Measurements from ENCODE around the gene AOX1. TPM values are rescaled to one million over a fixed set of nuclear protein-coding genes. Genes with fewer than 3 reads are reported as not detected.
"Not testable (repeated sequence)": the region's sequence is repeated elsewhere in the genome, so short reads cannot be mapped to it uniquely, and the experiment has no call there.

AOX1 gene
- total RNA-seq, 1 experiment from 2014 or later = 0.45 TPM

GRCh38 chr2:200637901-200638300, 52.1 kb downstream of the AOX1 start:
- H3K27me3 Mint-ChIP-seq (ENCODE audit: unreplicated experiment) = peaks cover 38% of the 10 kb centered on the region
- no peak for TF ChIP-seq CTCF (IDR thresholded peaks at IDR 0.05; ENCODE audit: unreplicated experiment)
- DNase-seq = no peak
- H3K36me3 Mint-ChIP-seq (ENCODE audit: insufficient read depth, unreplicated experiment) = no peaks in the 10 kb centered on the region
- CTCF ChIA-PET = no interaction called here
- no TSS peak for BruUV-seq (replicated peaks)
- no peak overlapping the region for H3K4me3 Mint-ChIP-seq (ENCODE audit: low read depth, unreplicated experiment)
- H3K27ac Mint-ChIP-seq (ENCODE audit: unreplicated experiment) = no peak overlapping the region
- no peaks in the 10 kb centered on the region for H3K4me1 Mint-ChIP-seq (ENCODE audit: low read depth, unreplicated experiment)
- H3K9me3 Mint-ChIP-seq (ENCODE audit: low read depth, unreplicated experiment) = no peaks in the 10 kb centered on the region
- intact Hi-C loops (cut with micrococcal nuclease; ENCODE audit: unreplicated experiment) = no loop called here

GRCh38 chr2:200640176-200640575, 54.4 kb downstream of the AOX1 start:
- Mint-ChIP-seq H3K27ac (ENCODE audit: unreplicated experiment) (no peak overlapping the region), H3K27me3 (ENCODE audit: unreplicated experiment) (peaks cover 18% of the 10 kb centered on the region), H3K36me3 (ENCODE audit: insufficient read depth, unreplicated experiment) (no peaks in the 10 kb centered on the region), H3K4me1 (ENCODE audit: low read depth, unreplicated experiment) (no peaks in the 10 kb centered on the region), H3K4me3 (ENCODE audit: low read depth, unreplicated experiment) (no peak overlapping the region), H3K9me3 (ENCODE audit: low read depth, unreplicated experiment) (no peaks in the 10 kb centered on the region)
- DNase-seq = no peak
- intact Hi-C loops (cut with micrococcal nuclease; ENCODE audit: unreplicated experiment) = no loop called here
- no peak for TF ChIP-seq CTCF (IDR thresholded peaks at IDR 0.05; ENCODE audit: unreplicated experiment)
- CTCF ChIA-PET = no interaction called here
- no TSS peak for BruUV-seq (replicated peaks)

- BruUV-seq (replicated peaks) = no TSS peak
- no peak overlapping the region for H3K4me3 Mint-ChIP-seq (ENCODE audit: low read depth, unreplicated experiment)
- H3K27ac Mint-ChIP-seq (ENCODE audit: unreplicated experiment) = no peak overlapping the region
- H3K27me3 Mint-ChIP-seq (ENCODE audit: unreplicated experiment) = peaks cover 18% of the 10 kb centered on the region
- H3K4me1 Mint-ChIP-seq (ENCODE audit: low read depth, unreplicated experiment) = no peaks in the 10 kb centered on the region
- intact Hi-C loops (cut with micrococcal nuclease; ENCODE audit: unreplicated experiment) = no loop called here
- no peaks in the 10 kb centered on the region for H3K36me3 Mint-ChIP-seq (ENCODE audit: insufficient read depth, unreplicated experiment)
- H3K9me3 Mint-ChIP-seq (ENCODE audit: low read depth, unreplicated experiment) = no peaks in the 10 kb centered on the region
- DNase-seq = no peak
- CTCF ChIA-PET = no interaction called here
- TF ChIP-seq CTCF (IDR thresholded peaks at IDR 0.05; ENCODE audit: unreplicated experiment) = no peak
Measured at GRCh38 chr2:200640901-200641300, 55.1 kb downstream of the AOX1 start.

GRCh38 chr2:200648518-200649281, 62.9 kb downstream of the AOX1 start:
- BruUV-seq (replicated peaks); H3K27ac Mint-ChIP-seq (ENCODE audit: unreplicated experiment); intact Hi-C loops (cut with micrococcal nuclease; ENCODE audit: unreplicated experiment); DNase-seq; H3K36me3 Mint-ChIP-seq (ENCODE audit: insufficient read depth, unreplicated experiment); H3K4me3 Mint-ChIP-seq (ENCODE audit: low read depth, unreplicated experiment); H3K4me1 Mint-ChIP-seq (ENCODE audit: low read depth, unreplicated experiment); H3K9me3 Mint-ChIP-seq (ENCODE audit: low read depth, unreplicated experiment): not testable (repeated sequence)
- CTCF ChIA-PET = interaction anchor here (0.6 kb wide), 1 partner anchor 492 kb away, joined by 4 read pairs; no protein-coding TSS in a partner anchor
- H3K27me3 Mint-ChIP-seq (ENCODE audit: unreplicated experiment) = peaks cover 63% of the 10 kb centered on the region

GRCh38 chr2:200649724-200650123, 63.9 kb downstream of the AOX1 start:
- intact Hi-C loops (cut with micrococcal nuclease; ENCODE audit: unreplicated experiment) = no loop called here
- Mint-ChIP-seq H3K27me3 (ENCODE audit: unreplicated experiment) (peaks cover 63% of the 10 kb centered on the region), H3K4me1 (ENCODE audit: low read depth, unreplicated experiment) (no peaks in the 10 kb centered on the region), H3K27ac (ENCODE audit: unreplicated experiment) (no peak overlapping the region), H3K9me3 (ENCODE audit: low read depth, unreplicated experiment) (no peaks in the 10 kb centered on the region), H3K4me3 (ENCODE audit: low read depth, unreplicated experiment) (no peak overlapping the region), H3K36me3 (ENCODE audit: insufficient read depth, unreplicated experiment) (no peaks in the 10 kb centered on the region)
- no peak for TF ChIP-seq CTCF (IDR thresholded peaks at IDR 0.05; ENCODE audit: unreplicated experiment)
- CTCF ChIA-PET = interaction anchor here (0.6 kb wide), 2 partner anchors 113 to 493 kb away, joined by 3 to 4 read pairs; no protein-coding TSS in a partner anchor
- no TSS peak for BruUV-seq (replicated peaks)
- no peak for DNase-seq
